Liver (tissue), 9 donors: ENCODE data around the gene TOLLIP. TPM values are rescaled to one million over a fixed set of nuclear protein-coding genes. Genes with fewer than 3 reads are reported as not detected.

ENCODE experiments used
- DNase-seq: peaks from one replicate; pipeline ENCODE4 v3.0.0-alpha.2; 2017; ENCODE audit warnings: low spot score
- H3K27ac ChIP-seq, 2 donors: one replicate each; pipeline ENCODE4 v1.7.0; 2013; ENCODE audit warnings: inconsistent platforms in 2 of 2, low read length in 2 of 2, control low read depth in 1 of 2, low read depth in 1 of 2, mild to moderate bottlenecking in 1 of 2
- H3K27me3 ChIP-seq, 4 donors: one replicate each; pipeline versions ENCODE4 v1.6.1 to v1.7.0; 2013; ENCODE audit warnings: low read length in 3 of 4, inconsistent platforms in 1 of 4, mild to moderate bottlenecking in 1 of 4, moderate library complexity in 1 of 4; ENCODE audit not compliant: control insufficient read depth in 4 of 4, insufficient read depth in 4 of 4
- H3K36me3 ChIP-seq, 4 donors: one replicate each; pipeline versions ENCODE4 v1.6.1 to v1.7.0; 2013; ENCODE audit warnings: low read length in 3 of 4, mild to moderate bottlenecking in 3 of 4, low read depth in 1 of 4, moderate library complexity in 1 of 4; ENCODE audit not compliant: control insufficient read depth in 4 of 4, insufficient read depth in 3 of 4
- H3K4me1 ChIP-seq, 4 donors: one replicate each; pipeline versions ENCODE4 v1.6.1 to v1.7.0; 2013; ENCODE audit warnings: low read length in 3 of 4, mild to moderate bottlenecking in 3 of 4, moderate library complexity in 1 of 4; ENCODE audit not compliant: control insufficient read depth in 4 of 4, insufficient read depth in 4 of 4
- H3K4me3 ChIP-seq, 3 donors: one replicate each; pipeline versions ENCODE4 v1.6.1 to v1.7.0; 2013; ENCODE audit warnings: low read length in 3 of 3, control low read depth in 1 of 3, low read depth in 1 of 3, mild to moderate bottlenecking in 1 of 3
- H3K9ac ChIP-seq, 2 donors: one replicate each; pipeline ENCODE4 v1.7.0; 2013; ENCODE audit warnings: low read length in 2 of 2, mild to moderate bottlenecking in 2 of 2, moderate library complexity in 2 of 2, control low read depth in 1 of 2, low read depth in 1 of 2
- H3K9me3 ChIP-seq, 4 donors: one replicate each; pipeline versions ENCODE4 v1.6.1 to v1.7.0; 2013; ENCODE audit warnings: low read length in 3 of 4; ENCODE audit not compliant: control insufficient read depth in 4 of 4
- EGR1 ChIP-seq, 2 donors: IDR thresholded peaks; 2 replicates each; pipeline ENCODE4 v1.6.1; 2016 to 2018; ENCODE audit warnings: antibody characterized with exemption in 2 of 2, low read depth in 2 of 2
- FOXA1 ChIP-seq: IDR thresholded peaks from 2 replicates; pipeline ENCODE4 v1.6.1; 2016; ENCODE audit warnings: antibody characterized with exemption
- FOXA2 ChIP-seq: IDR thresholded peaks from 2 replicates; pipeline ENCODE4 v1.6.1; 2016; ENCODE audit warnings: antibody characterized with exemption
- GABPA ChIP-seq, 2 donors: IDR thresholded peaks in 1 of 2; conservative IDR thresholded peaks in 1 of 2; 2 replicates each; pipeline ENCODE4 v1.6.1; 2016; ENCODE audit warnings: antibody characterized with exemption in 2 of 2, mild to moderate bottlenecking in 1 of 2, moderate library complexity in 1 of 2
- HNF4A ChIP-seq, 2 donors: conservative IDR thresholded peaks; 2 replicates each; pipeline ENCODE4 v1.6.1; 2016; ENCODE audit warnings: antibody characterized with exemption in 2 of 2, mild to moderate bottlenecking in 2 of 2
- HNF4G ChIP-seq: IDR thresholded peaks from 2 replicates; pipeline ENCODE4 v1.6.1; 2016; ENCODE audit warnings: antibody characterized with exemption
- JUND ChIP-seq, 2 donors: IDR thresholded peaks; 2 replicates each; pipeline ENCODE4 v1.6.1; 2016; ENCODE audit warnings: antibody characterized with exemption in 2 of 2
- MAX ChIP-seq: IDR thresholded peaks from 2 replicates; pipeline ENCODE4 v1.6.1; 2016; ENCODE audit warnings: antibody characterized with exemption
- NR2F2 ChIP-seq: IDR thresholded peaks from 2 replicates; pipeline ENCODE4 v1.6.1; 2016; ENCODE audit warnings: antibody characterized with exemption
- RAD21 ChIP-seq, 2 donors: IDR thresholded peaks; 2 replicates each; pipeline ENCODE4 v1.6.1; 2016; ENCODE audit warnings: antibody characterized with exemption in 2 of 2, mild to moderate bottlenecking in 2 of 2
- RXRA ChIP-seq, 2 donors: IDR thresholded peaks; 2 replicates each; pipeline ENCODE4 v1.6.1; 2017 to 2018; ENCODE audit warnings: antibody characterized with exemption in 2 of 2, mild to moderate bottlenecking in 1 of 2
- SP1 ChIP-seq: IDR thresholded peaks from 2 replicates; pipeline ENCODE4 v1.6.1; 2018; ENCODE audit warnings: antibody characterized with exemption, mild to moderate bottlenecking
- TAF1 ChIP-seq: conservative IDR thresholded peaks from 2 replicates; pipeline ENCODE4 v1.6.1; 2016; ENCODE audit warnings: antibody characterized with exemption, mild to moderate bottlenecking
- YY1 ChIP-seq: IDR thresholded peaks from 2 replicates; pipeline ENCODE4 v1.6.1; 2016; ENCODE audit warnings: antibody characterized with exemption, mild to moderate bottlenecking
- ZBTB33 ChIP-seq: IDR thresholded peaks from 2 replicates; pipeline ENCODE4 v1.6.1; 2016; ENCODE audit warnings: antibody characterized with exemption
- WGBS: extraction: QIAGEN DNeasy Blood & Tissue Kit; methylation state at CpG from one replicate; pipeline ENCODE4 v1.1.7; 2013; 5-methylcytosine and 5-hydroxymethylcytosine counted together
- polyA plus RNA-seq, 2 donors: library from polyadenylated mRNA; stranded (reverse) in 1 of 2; unstranded in 1 of 2; fragments of 200-250 nt in 1 of 2; fragments of >200 nt in 1 of 2; fragmentation: Nextera tagmentation in 1 of 2; extraction: Ambion mirVana in 1 of 2; gene quantifications; one replicate each; pipeline versions ENCODE4 v1.2.1 to v1.2.3, GENCODE V29; 2013 to 2015
- total RNA-seq, 2 donors: library from RNA; depleted of rRNA; stranded (reverse); fragments of >200 nt; gene quantifications; one replicate each; pipeline ENCODE4 v1.2.3, GENCODE V29; 2014
- TF ChIP-seq, protein P1 (sequence below): fragments of 150-350 bp; IDR thresholded peaks from 2 replicates; pipeline ENCODE4 v1.5.1; 2017; ENCODE audit warnings: improper control_type of control experiment, low read depth, low read length; ENCODE audit not compliant: missing input control
- TF ChIP-seq, protein P2 (sequence below): IDR thresholded peaks from 2 replicates; pipeline ENCODE4 v1.6.1; 2016; ENCODE audit warnings: antibody characterized with exemption, mild to moderate bottlenecking
- TF ChIP-seq, protein P3 (sequence below): IDR thresholded peaks from 2 replicates; pipeline ENCODE4 v1.6.1; 2016; ENCODE audit warnings: antibody characterized with exemption
- donor health status: healthy.
- donor health status: healthy.
- donor health status: healthy.
- donor health status: healthy.
- donor health status: healthy.

The TOLLIP gene
- total and polyA plus RNA-seq, 4 donors = 27.5 to 102 (median 72.9) TPM

GRCh38 chr11:1340111-1340510 lies 30.7 kb upstream of the TOLLIP start (continued):
- no peak for TF ChIP-seq TAF1
- no peak for TF ChIP-seq MAX
- no peak for TF ChIP-seq ZBTB33
- no peak for TF ChIP-seq RXRA (IDR thresholded peaks at IDR 0.05)
- TF ChIP-seq RAD21 (IDR thresholded peaks at IDR 0.05) = no peak
- TF ChIP-seq FOXA1 = no peak
- TF ChIP-seq HNF4G = no peak

DNA sequence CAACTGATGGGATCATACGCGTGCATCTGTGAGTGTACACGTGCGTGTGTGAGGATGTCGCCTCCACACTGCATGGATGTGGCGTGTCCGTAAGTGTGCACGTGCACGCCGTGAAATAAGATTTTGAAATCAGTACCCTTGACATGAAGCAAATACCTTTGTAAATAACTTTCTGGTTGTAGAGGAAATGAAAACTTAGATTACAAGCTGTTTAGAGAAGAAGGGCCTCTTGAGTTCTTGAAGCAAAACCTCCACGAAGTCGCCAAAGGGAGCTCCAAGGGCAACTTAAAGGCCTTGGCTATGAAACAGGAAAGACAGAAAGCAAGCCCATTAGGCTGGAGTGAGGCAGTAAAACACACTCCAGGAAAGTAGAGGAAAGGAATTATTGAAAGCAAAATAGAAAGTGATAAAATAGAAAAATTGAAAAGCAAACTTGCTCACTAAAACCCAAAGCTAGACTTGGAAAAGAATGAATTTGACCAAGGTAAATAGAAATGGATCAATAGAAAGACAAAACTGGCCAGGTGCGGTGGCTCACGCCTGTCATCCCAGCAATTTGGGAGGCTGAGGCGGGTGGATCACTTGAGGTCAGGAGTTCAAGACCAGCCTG lies 29.7 kb upstream of the TOLLIP start:
- Histone ChIP-seq H3K4me3 (no peak overlapping the region), H3K9ac (no peak overlapping the region), H3K36me3 (no peaks in the 10 kb centered on the region), H3K4me1 (peaks cover 8 to 15% (median 11%) of the 10 kb centered on the region in 4 donors), H3K27ac (no peak overlapping the region), H3K9me3 (no peaks in the 10 kb centered on the region), H3K27me3 (no peaks in the 10 kb centered on the region)
- TF ChIP-seq JUND (IDR thresholded peaks at IDR 0.05) (no peak), TAF1 (no peak), HNF4A (conservative IDR thresholded peaks at IDR 0.05) (no peak), YY1 (no peak), RXRA (IDR thresholded peaks at IDR 0.05) (no peak), SP1 (no peak), ZBTB33 (no peak), EGR1 (IDR thresholded peaks at IDR 0.05; ENCODE audit: low read depth in 2 of 2) (no peak), FOXA2 (no peak), GABPA (IDR thresholded peaks at IDR 0.05 in 1 of 2, conservative IDR thresholded peaks at IDR 0.05 in 1 of 2) (no peak), NR2F2 (no peak), RAD21 (IDR thresholded peaks at IDR 0.05) (no peak), HNF4G (no peak), MAX (no peak), FOXA1 (no peak)
- TF ChIP-seq, protein P1, sequence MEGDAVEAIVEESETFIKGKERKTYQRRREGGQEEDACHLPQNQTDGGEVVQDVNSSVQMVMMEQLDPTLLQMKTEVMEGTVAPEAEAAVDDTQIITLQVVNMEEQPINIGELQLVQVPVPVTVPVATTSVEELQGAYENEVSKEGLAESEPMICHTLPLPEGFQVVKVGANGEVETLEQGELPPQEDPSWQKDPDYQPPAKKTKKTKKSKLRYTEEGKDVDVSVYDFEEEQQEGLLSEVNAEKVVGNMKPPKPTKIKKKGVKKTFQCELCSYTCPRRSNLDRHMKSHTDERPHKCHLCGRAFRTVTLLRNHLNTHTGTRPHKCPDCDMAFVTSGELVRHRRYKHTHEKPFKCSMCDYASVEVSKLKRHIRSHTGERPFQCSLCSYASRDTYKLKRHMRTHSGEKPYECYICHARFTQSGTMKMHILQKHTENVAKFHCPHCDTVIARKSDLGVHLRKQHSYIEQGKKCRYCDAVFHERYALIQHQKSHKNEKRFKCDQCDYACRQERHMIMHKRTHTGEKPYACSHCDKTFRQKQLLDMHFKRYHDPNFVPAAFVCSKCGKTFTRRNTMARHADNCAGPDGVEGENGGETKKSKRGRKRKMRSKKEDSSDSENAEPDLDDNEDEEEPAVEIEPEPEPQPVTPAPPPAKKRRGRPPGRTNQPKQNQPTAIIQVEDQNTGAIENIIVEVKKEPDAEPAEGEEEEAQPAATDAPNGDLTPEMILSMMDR = no peak
- TF ChIP-seq, protein P2, sequence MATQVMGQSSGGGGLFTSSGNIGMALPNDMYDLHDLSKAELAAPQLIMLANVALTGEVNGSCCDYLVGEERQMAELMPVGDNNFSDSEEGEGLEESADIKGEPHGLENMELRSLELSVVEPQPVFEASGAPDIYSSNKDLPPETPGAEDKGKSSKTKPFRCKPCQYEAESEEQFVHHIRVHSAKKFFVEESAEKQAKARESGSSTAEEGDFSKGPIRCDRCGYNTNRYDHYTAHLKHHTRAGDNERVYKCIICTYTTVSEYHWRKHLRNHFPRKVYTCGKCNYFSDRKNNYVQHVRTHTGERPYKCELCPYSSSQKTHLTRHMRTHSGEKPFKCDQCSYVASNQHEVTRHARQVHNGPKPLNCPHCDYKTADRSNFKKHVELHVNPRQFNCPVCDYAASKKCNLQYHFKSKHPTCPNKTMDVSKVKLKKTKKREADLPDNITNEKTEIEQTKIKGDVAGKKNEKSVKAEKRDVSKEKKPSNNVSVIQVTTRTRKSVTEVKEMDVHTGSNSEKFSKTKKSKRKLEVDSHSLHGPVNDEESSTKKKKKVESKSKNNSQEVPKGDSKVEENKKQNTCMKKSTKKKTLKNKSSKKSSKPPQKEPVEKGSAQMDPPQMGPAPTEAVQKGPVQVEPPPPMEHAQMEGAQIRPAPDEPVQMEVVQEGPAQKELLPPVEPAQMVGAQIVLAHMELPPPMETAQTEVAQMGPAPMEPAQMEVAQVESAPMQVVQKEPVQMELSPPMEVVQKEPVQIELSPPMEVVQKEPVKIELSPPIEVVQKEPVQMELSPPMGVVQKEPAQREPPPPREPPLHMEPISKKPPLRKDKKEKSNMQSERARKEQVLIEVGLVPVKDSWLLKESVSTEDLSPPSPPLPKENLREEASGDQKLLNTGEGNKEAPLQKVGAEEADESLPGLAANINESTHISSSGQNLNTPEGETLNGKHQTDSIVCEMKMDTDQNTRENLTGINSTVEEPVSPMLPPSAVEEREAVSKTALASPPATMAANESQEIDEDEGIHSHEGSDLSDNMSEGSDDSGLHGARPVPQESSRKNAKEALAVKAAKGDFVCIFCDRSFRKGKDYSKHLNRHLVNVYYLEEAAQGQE = no peak
- TF ChIP-seq, protein P3, sequence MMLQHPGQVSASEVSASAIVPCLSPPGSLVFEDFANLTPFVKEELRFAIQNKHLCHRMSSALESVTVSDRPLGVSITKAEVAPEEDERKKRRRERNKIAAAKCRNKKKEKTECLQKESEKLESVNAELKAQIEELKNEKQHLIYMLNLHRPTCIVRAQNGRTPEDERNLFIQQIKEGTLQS = no peak
- no peak for DNase-seq
- WGBS = 75% methylated on average over 15 of the region's 15 CpGs
